Keratinocyte (primary cell): Measurements from ENCODE around the gene ZNF185. TPM values are rescaled to one million over a fixed set of nuclear protein-coding genes. Genes with fewer than 3 reads are reported as not detected.

Experiments
- DNase-seq: peaks from one replicate; pipeline ENCODE4 v3.0.0-alpha.2; 2011; ENCODE audit warnings: low read depth, missing footprints, low spot score
- FAIRE-seq: peaks from 2 replicates; lab custom pipeline; 2011; peaks lifted over from hg19 to GRCh38; lab: Jason Lieb, UNC
- H2AFZ ChIP-seq: 2 replicates; pipeline ENCODE4 v1.6.0; 2012; ENCODE audit warnings: low read length, control low read depth, inconsistent platforms; ENCODE audit not compliant: control insufficient read depth
- H3K27ac ChIP-seq: 2 replicates; pipeline ENCODE4 v1.5.1; 2011; ENCODE audit warnings: low read length; ENCODE audit not compliant: control insufficient read depth, insufficient read depth
- H3K27me3 ChIP-seq: 3 replicates; pipeline ENCODE4 v1.6.0; 2011; ENCODE audit warnings: low read length; ENCODE audit not compliant: control insufficient read depth, insufficient read depth; ENCODE audit errors: extremely low read depth
- H3K36me3 ChIP-seq, 2 experiments: 2 replicates in 1 of 2; 3 replicates in 1 of 2; pipeline ENCODE4 v1.5.1; 2011; ENCODE audit warnings: low read length in 2 of 2, mild to moderate bottlenecking in 1 of 2; ENCODE audit not compliant: control insufficient read depth in 2 of 2, insufficient read depth in 2 of 2; ENCODE audit errors: extremely low read depth in 1 of 2
- H3K4me1 ChIP-seq: 3 replicates; pipeline ENCODE4 v1.5.1; 2011; ENCODE audit warnings: low read length; ENCODE audit not compliant: control insufficient read depth, insufficient read depth; ENCODE audit errors: extremely low read depth
- H3K4me2 ChIP-seq: 3 replicates; pipeline ENCODE4 v1.6.0; 2011; ENCODE audit warnings: low read depth, low read length; ENCODE audit not compliant: control insufficient read depth, insufficient read depth; ENCODE audit errors: extremely low read depth
- H3K4me3 ChIP-seq, 3 experiments: fragments of 200-600 bp in 1 of 3; sonication (generic) in 1 of 3; 2 replicates in 2 of 3; 3 replicates in 1 of 3; pipeline ENCODE4 v1.5.1; 2011 to 2016; ENCODE audit warnings: low read length in 3 of 3, mild to moderate bottlenecking in 3 of 3, control low read depth in 2 of 3, inconsistent platforms in 1 of 3, low read depth in 1 of 3, mixed read lengths in 1 of 3, mixed run types in 1 of 3, moderate library complexity in 1 of 3; ENCODE audit not compliant: control insufficient read depth in 2 of 3, insufficient read depth in 2 of 3; ENCODE audit errors: extremely low read depth in 1 of 3
- H3K79me2 ChIP-seq: 2 replicates; pipeline ENCODE4 v1.6.0; 2012; ENCODE audit warnings: low read length; ENCODE audit not compliant: control insufficient read depth, insufficient read depth
- H3K9ac ChIP-seq: 3 replicates; pipeline ENCODE4 v1.6.0; 2011; ENCODE audit warnings: low read length; ENCODE audit not compliant: control insufficient read depth, insufficient read depth; ENCODE audit errors: extremely low read depth
- H3K9me1 ChIP-seq: 3 replicates; pipeline ENCODE4 v1.6.0; 2011; ENCODE audit warnings: low read length; ENCODE audit not compliant: control insufficient read depth, insufficient read depth; ENCODE audit errors: extremely low read depth
- H3K9me3 ChIP-seq: 2 replicates; pipeline ENCODE4 v1.5.1; 2012; ENCODE audit warnings: low read depth, low read length; ENCODE audit not compliant: control insufficient read depth
- H4K20me1 ChIP-seq: 3 replicates; pipeline ENCODE4 v1.6.0; 2011; ENCODE audit warnings: low read length; ENCODE audit not compliant: control insufficient read depth, insufficient read depth; ENCODE audit errors: extremely low read depth
- EZH2 ChIP-seq: IDR thresholded peaks from one replicate; pipeline ENCODE4 v1.6.1; 2012; ENCODE audit warnings: inconsistent platforms, mild to moderate bottlenecking, low read length, moderate library complexity
- dilution Hi-C: fragments of 300-500 bp; cut with MboI; formaldehyde crosslinking; loops from one replicate; pipeline ENCODE4 v1.7.0; 2020; ENCODE audit warnings: low sequenced_read_pairs; ENCODE audit not compliant: extremely low pct_ligation_motif_present
- polyA plus RNA-seq, 5 experiments: library from polyadenylated mRNA; depleted of rRNA in 3 of 5; stranded (reverse) in 3 of 5; stranded (forward) in 1 of 5; unstranded in 1 of 5; fragments of >200 nt; gene quantifications; 1 replicate in 1 of 5; 2 replicates in 3 of 5; 3 replicates in 1 of 5; pipeline versions ENCODE4 v1.2.1 to v1.2.3, GENCODE V29; 2011 to 2012; ENCODE audit warnings: missing spikeins in 2 of 5, low read depth in 1 of 5, low replicate concordance in 1 of 5
- TF ChIP-seq, protein P1 (sequence below), 3 experiments: IDR thresholded peaks in 1 of 3; conservative IDR thresholded peaks in 1 of 3; optimal IDR thresholded peaks in 1 of 3; 2 replicates in 2 of 3; 3 replicates in 1 of 3; pipeline versions ENCODE3 to v1.5.1; 2011; ENCODE audit warnings: low read length in 3 of 3, mild to moderate bottlenecking in 3 of 3, moderate library complexity in 2 of 3, control low read depth in 1 of 3, inconsistent platforms in 1 of 3; ENCODE audit not compliant: insufficient read depth in 2 of 3; ENCODE audit errors: extremely low read depth in 1 of 3

ZNF185 gene
- polyA plus RNA-seq, 1 donor (not counting 4 experiments of a cell fraction or from before 2014, with no cell fraction given) = 55.6 TPM

DNA sequence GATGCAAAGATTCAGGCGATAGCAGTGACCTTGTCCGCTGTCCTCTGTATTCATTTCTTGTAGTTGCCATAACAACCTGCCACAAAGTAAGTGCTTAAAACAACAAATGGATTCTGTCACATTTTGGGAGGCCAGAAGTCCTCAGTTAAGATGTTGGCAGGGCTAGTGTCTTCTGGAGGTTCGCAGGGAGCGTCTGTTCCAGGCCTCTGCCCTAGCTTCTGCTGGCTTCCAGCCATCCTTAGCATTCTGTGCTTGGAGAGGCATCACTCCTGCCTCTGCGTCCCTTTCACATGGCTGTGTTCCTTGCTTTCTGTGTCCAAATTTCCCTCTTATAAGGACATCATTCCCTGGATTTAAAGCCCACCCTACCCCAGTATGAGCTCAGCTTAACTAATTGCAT is 31.5 kb upstream of the ZNF185 start:
- FAIRE-seq = no peak
- Histone ChIP-seq H3K9me1 (no peaks in the 10 kb centered on the region), H3K9me3 (no peaks in the 10 kb centered on the region), H3K27ac (no peak overlapping the region), H2AFZ (no peak overlapping the region), H3K79me2 (no peaks in the 10 kb centered on the region), H3K36me3 (peaks cover 15 to 24% of the 10 kb centered on the region in 2 experiments), H3K27me3 (no peaks in the 10 kb centered on the region), H3K4me2 (no peak overlapping the region), H4K20me1 (no peaks in the 10 kb centered on the region), H3K4me1 (no peaks in the 10 kb centered on the region), H3K9ac (no peak overlapping the region), H3K4me3 (no peak overlapping the region)
- no peak for DNase-seq
- TF ChIP-seq, protein P1, sequence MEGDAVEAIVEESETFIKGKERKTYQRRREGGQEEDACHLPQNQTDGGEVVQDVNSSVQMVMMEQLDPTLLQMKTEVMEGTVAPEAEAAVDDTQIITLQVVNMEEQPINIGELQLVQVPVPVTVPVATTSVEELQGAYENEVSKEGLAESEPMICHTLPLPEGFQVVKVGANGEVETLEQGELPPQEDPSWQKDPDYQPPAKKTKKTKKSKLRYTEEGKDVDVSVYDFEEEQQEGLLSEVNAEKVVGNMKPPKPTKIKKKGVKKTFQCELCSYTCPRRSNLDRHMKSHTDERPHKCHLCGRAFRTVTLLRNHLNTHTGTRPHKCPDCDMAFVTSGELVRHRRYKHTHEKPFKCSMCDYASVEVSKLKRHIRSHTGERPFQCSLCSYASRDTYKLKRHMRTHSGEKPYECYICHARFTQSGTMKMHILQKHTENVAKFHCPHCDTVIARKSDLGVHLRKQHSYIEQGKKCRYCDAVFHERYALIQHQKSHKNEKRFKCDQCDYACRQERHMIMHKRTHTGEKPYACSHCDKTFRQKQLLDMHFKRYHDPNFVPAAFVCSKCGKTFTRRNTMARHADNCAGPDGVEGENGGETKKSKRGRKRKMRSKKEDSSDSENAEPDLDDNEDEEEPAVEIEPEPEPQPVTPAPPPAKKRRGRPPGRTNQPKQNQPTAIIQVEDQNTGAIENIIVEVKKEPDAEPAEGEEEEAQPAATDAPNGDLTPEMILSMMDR (optimal IDR thresholded peaks at IDR 0.05 in 1 of 3, IDR thresholded peaks at IDR 0.05 in 1 of 3, conservative IDR thresholded peaks at IDR 0.05 in 1 of 3; ENCODE audit: extremely low read depth in 1 of 3, insufficient read depth in 2 of 3, low read length in 3 of 3) = no peak
- TF ChIP-seq EZH2 = no peak
- dilution Hi-C loops = no loop called here

DNA sequence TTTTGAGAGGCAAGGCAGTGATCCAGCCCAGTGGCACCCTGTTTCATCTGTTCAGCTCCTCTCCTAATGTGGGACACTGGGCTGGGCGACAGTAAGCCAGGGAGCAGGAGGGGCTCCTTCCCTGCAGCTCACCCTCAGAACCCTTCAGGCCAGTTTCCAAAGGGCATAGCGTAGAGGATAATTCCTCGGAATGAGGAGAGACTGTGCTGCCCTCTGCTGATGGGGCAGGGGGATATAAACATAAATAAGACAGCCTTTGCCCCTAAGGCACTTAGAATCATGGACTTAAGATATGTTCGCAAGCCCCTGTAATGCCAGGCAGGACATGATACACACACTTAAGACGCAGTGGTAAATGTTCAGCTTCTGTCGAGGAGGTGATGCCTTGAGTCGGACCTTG is 27.9 kb upstream of the ZNF185 start:
- no peak for DNase-seq
- H3K4me2 ChIP-seq = no peak overlapping the region
- TF ChIP-seq, protein P1 (optimal IDR thresholded peaks at IDR 0.05 in 1 of 3, IDR thresholded peaks at IDR 0.05 in 1 of 3, conservative IDR thresholded peaks at IDR 0.05 in 1 of 3; ENCODE audit: extremely low read depth in 1 of 3, insufficient read depth in 2 of 3, low read length in 3 of 3) = no peak
- no peak for TF ChIP-seq EZH2
- dilution Hi-C loops = no loop called here
- no peaks in the 10 kb centered on the region for H4K20me1 ChIP-seq
- H3K9ac ChIP-seq = no peak overlapping the region
- no peaks in the 10 kb centered on the region for H3K9me1 ChIP-seq
- no peaks in the 10 kb centered on the region for H3K79me2 ChIP-seq
- H3K27me3 ChIP-seq = no peaks in the 10 kb centered on the region
- H3K4me3 ChIP-seq = no peak overlapping the region
- no peak overlapping the region for H2AFZ ChIP-seq
- H3K36me3 ChIP-seq = peaks cover 15 to 16% of the 10 kb centered on the region in 2 experiments
- no peaks in the 10 kb centered on the region for H3K9me3 ChIP-seq
- H3K27ac ChIP-seq = no peak overlapping the region
- FAIRE-seq = no peak
- H3K4me1 ChIP-seq = no peaks in the 10 kb centered on the region
